ENCODE measurements around the gene ZP1.

ZP1 gene

GRCh38 chr11:60878245-60879101, 11.1 kb downstream of the ZP1 start:
- no peak for TF ChIP-seq POLR2AphosphoS5 (IDR thresholded peaks at IDR 0.05; ENCODE audit: low read depth, low read length)
- TF ChIP-seq FOXP2 (optimal IDR thresholded peaks at IDR 0.05; ENCODE audit: borderline replicate concordance, extremely low read depth, extremely low read length, insufficient read depth): no peak
- TF ChIP-seq REST (IDR thresholded peaks at IDR 0.05; ENCODE audit: insufficient read depth in 1 of 2, low read depth in 2 of 2, low read length in 2 of 2): no peak
- no peak for TF ChIP-seq SIN3A (IDR thresholded peaks at IDR 0.05; ENCODE audit: borderline replicate concordance, insufficient read depth, low read length)
- no peak for TF ChIP-seq TAF1 (IDR thresholded peaks at IDR 0.05; ENCODE audit: borderline replicate concordance, insufficient read depth, low read length)

- TF ChIP-seq SIN3A (IDR thresholded peaks at IDR 0.05; ENCODE audit: borderline replicate concordance, insufficient read depth, low read length) (no peak), FOXP2 (optimal IDR thresholded peaks at IDR 0.05; ENCODE audit: borderline replicate concordance, extremely low read depth, extremely low read length, insufficient read depth) (no peak), TAF1 (IDR thresholded peaks at IDR 0.05; ENCODE audit: borderline replicate concordance, insufficient read depth, low read length) (no peak), POLR2AphosphoS5 (IDR thresholded peaks at IDR 0.05; ENCODE audit: low read depth, low read length) (no peak), REST (IDR thresholded peaks at IDR 0.05; ENCODE audit: insufficient read depth in 1 of 2, low read depth in 2 of 2, low read length in 2 of 2) (no peak)
Observed at GRCh38 chr11:60879104-60879503, 11.8 kb downstream of the ZP1 start.

GRCh38 chr11:60879971-60880588, 12.7 kb downstream of the ZP1 start:
- no peak for TF ChIP-seq TAF1 (IDR thresholded peaks at IDR 0.05; ENCODE audit: borderline replicate concordance, insufficient read depth, low read length)
- TF ChIP-seq SIN3A (IDR thresholded peaks at IDR 0.05; ENCODE audit: borderline replicate concordance, insufficient read depth, low read length): no peak
- no peak for TF ChIP-seq REST (IDR thresholded peaks at IDR 0.05; ENCODE audit: insufficient read depth in 1 of 2, low read depth in 2 of 2, low read length in 2 of 2)
- no peak for TF ChIP-seq POLR2AphosphoS5 (IDR thresholded peaks at IDR 0.05; ENCODE audit: low read depth, low read length)
- TF ChIP-seq FOXP2 (optimal IDR thresholded peaks at IDR 0.05; ENCODE audit: borderline replicate concordance, extremely low read depth, extremely low read length, insufficient read depth): no peak

GRCh38 chr11:60880643-60881282, 13.4 kb downstream of the ZP1 start:
- no peak for TF ChIP-seq FOXP2 (optimal IDR thresholded peaks at IDR 0.05; ENCODE audit: borderline replicate concordance, extremely low read depth, extremely low read length, insufficient read depth)
- no peak for TF ChIP-seq TAF1 (IDR thresholded peaks at IDR 0.05; ENCODE audit: borderline replicate concordance, insufficient read depth, low read length)
- no peak for TF ChIP-seq SIN3A (IDR thresholded peaks at IDR 0.05; ENCODE audit: borderline replicate concordance, insufficient read depth, low read length)
- TF ChIP-seq POLR2AphosphoS5 (IDR thresholded peaks at IDR 0.05; ENCODE audit: low read depth, low read length): no peak
- TF ChIP-seq REST (IDR thresholded peaks at IDR 0.05; ENCODE audit: insufficient read depth in 1 of 2, low read depth in 2 of 2, low read length in 2 of 2): no peak

Data from PFSK-1 (cell line).